ES-I3 (cell line): ENCODE results near the gene TGFBR1.

Experiments used
- H3K36me3 ChIP-seq: 2 replicates; pipeline ENCODE4 v1.6.1; 2013; ENCODE audit warnings: mild to moderate bottlenecking, low read length, control low read depth, moderate library complexity; ENCODE audit not compliant: insufficient read depth
- H3K4me1 ChIP-seq: 2 replicates; pipeline ENCODE4 v1.6.1; 2013; ENCODE audit warnings: mild to moderate bottlenecking, control low read depth, low read length; ENCODE audit not compliant: insufficient read depth
- H3K9ac ChIP-seq: 2 replicates; pipeline ENCODE4 v1.6.1; 2013; ENCODE audit warnings: low read depth, mild to moderate bottlenecking, low read length, moderate library complexity
- H3K9me3 ChIP-seq: 2 replicates; pipeline ENCODE4 v1.6.1; 2013; ENCODE audit warnings: mild to moderate bottlenecking, low read length, moderate library complexity; ENCODE audit not compliant: control insufficient read depth, insufficient read depth

The TGFBR1 gene

DNA sequence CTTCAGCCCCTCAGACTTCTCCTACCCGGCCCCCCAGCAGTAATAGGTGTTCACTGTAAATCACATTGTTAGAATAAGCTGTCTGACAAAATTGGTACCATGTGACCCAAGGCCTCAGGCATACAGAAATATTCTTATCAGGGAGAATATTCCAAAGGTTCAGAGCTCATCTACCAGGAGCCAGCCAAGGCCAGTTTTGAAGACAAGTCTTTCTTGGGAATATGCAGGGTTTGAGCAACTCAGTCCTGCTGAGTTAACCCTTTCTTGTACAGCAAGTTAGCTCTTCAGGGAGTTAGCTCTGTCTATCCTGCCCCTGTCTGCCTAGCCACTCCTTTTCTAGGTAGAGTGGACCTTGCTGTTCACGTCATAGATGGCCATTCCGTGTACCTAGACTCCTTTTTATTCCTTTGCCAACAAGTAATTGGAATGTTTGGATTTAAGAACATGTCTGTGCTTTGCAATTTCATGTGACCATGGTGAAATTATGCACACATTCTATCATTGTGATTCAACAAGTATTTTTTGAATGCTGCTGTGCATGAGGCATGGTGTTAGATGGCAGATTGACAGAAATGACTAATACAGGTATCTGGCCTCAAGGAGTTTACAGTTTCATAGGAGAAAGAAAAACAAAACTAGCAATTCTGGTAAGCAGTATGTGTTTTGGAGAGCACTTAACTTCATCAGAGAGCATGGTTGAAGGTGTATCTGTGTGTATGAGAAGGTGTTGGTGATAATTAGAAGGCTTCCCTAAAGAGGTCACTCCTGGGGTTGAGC is 22.6 kb downstream of the TGFBR1 start:
- peaks cover 2% of the 10 kb centered on the region; the same call in 1 of the 2 replicates for H3K36me3 ChIP-seq
- no peak overlapping the region for H3K9ac ChIP-seq
- H3K4me1 ChIP-seq = no peaks in the 10 kb centered on the region
- peaks cover 11% of the 10 kb centered on the region; the same call in 1 of the 2 replicates for H3K9me3 ChIP-seq

DNA sequence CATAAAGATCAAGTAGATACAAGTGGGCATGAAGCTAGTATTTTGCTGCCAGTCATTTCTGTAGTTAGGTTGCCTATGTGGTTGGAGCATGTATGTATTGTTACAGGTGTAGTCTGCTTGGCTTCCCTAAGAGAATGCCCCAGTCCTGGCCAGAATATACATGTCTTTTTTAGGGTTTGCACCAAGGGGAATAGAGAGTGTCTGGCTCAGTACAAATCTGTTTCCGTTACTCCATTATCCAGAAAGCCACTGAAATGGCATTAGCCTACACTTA is 23.2 kb downstream of the TGFBR1 start:
- peaks cover 11% of the 10 kb centered on the region; the same call in 1 of the 2 replicates for H3K9me3 ChIP-seq
- no peaks in the 10 kb centered on the region for H3K4me1 ChIP-seq
- H3K9ac ChIP-seq = no peak overlapping the region
- H3K36me3 ChIP-seq = peaks cover 2% of the 10 kb centered on the region; the same call in 1 of the 2 replicates

DNA sequence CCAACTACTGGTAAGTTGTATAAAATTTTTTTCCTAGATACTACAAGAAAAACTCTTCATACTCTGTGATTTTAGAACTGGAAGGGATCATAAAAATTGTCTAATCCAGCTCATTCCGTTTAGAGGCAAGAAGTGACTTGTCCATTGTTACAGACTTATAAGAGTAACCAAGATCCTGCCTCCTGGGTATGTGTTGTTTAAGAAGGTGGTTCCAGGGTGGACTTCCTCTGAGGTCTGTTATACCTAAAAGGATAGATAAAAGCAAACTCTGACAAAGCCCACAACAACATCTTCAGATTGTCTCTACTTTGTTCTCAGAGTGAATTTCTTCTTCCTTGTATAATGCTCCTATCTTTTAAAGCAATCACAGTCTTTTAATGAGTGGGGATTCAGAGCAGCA is 24.2 kb downstream of the TGFBR1 start:
- H3K9me3 ChIP-seq = peaks cover 11% of the 10 kb centered on the region; the same call in 1 of the 2 replicates
- no peak overlapping the region for H3K9ac ChIP-seq
- peaks cover 2% of the 10 kb centered on the region; the same call in 1 of the 2 replicates for H3K36me3 ChIP-seq
- H3K4me1 ChIP-seq = no peaks in the 10 kb centered on the region

DNA sequence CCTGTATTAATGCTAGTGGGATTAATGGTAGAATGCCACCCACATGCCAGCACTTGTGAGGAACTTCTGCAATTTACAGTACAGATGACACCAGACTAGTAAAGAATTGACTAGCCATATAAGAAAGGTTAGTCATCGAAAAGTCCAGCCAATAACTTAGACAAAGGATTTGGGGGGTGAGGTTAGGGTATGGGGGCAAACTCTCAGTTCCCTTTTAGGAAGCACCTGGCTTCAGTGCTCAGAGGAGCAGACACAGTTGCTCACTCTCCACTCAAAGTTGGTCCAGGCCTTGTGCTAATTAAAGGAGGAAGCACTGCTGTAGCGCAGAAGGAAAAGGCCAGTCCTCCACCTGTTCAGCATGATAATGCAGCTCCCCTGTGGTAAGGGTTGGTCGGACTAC is 25.2 kb downstream of the TGFBR1 start:
- H3K9me3 ChIP-seq = peaks cover 11% of the 10 kb centered on the region; the same call in 1 of the 2 replicates
- H3K4me1 ChIP-seq = no peaks in the 10 kb centered on the region
- no peak overlapping the region for H3K9ac ChIP-seq
- peaks cover 2% of the 10 kb centered on the region; the same call in 1 of the 2 replicates for H3K36me3 ChIP-seq

DNA sequence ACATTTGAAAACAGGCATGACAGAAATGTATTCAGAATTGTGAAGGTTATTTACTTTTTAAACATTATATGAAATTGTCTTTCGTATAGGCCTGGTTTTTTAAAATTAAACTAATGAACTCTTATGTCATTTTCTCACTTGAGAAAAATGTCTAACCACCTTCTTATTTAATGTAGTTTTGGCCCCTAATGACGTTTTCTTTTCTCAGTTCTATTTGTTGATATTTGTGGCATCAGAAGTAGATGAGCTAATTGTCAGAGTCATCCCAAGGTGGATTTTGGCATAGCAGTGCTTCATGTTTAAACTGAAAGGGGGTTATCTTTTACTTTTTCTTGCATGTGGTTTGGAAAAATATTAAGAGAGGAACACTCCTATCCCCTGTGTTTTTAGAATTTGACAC is 28.2 kb downstream of the TGFBR1 start:
- no peaks in the 10 kb centered on the region for H3K9me3 ChIP-seq
- no peaks in the 10 kb centered on the region for H3K36me3 ChIP-seq
- H3K4me1 ChIP-seq = no peaks in the 10 kb centered on the region
- H3K9ac ChIP-seq = no peak overlapping the region

DNA sequence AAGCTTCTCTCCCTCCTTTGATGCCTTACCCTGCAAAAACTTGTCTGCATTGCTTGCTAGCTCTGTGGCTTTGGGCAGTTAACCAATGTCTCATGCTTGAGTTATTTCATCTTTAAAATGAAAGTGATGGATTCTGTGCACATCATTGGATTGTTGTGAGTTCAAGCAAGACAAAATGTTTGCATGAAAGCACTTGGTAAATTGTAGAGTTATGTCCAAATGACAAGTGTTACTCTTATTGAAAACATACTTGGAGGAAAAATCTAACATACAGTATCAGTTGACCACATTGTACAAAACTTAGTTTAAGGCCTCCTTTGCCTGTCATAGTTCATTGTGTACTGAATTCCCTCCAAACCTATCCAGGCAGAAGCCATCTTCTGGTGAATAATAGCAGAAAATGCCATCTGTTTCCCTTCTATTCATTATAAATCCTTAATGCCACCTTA is 30.0 kb downstream of the TGFBR1 start:
- H3K9me3 ChIP-seq = no peaks in the 10 kb centered on the region; the same call in 1 of the 2 replicates
- H3K9ac ChIP-seq = no peak overlapping the region
- H3K4me1 ChIP-seq = no peaks in the 10 kb centered on the region
- H3K36me3 ChIP-seq = no peaks in the 10 kb centered on the region; the same call in 1 of the 2 replicates

DNA sequence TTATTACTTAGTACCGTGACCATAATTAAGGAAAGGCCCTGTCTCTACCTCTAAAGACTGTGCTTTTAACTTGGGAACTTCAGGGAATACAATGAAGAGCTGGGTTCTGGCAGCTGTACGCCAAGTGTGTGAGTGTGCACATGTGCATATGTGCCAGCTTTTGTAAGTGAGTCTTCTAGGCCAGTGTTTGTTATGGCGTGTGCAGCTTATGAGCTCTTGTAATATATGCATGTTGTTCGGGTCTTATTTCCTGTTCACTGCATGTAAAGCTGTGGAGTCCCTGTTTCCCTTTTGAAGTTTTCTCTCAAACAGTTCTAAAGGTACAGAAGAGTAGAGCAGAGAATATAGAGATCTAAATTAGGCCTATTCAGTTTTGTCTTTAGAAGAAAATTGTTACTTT is 30.5 kb downstream of the TGFBR1 start:
- H3K9ac ChIP-seq = no peak overlapping the region
- H3K4me1 ChIP-seq = no peaks in the 10 kb centered on the region
- no peaks in the 10 kb centered on the region; the same call in 1 of the 2 replicates for H3K36me3 ChIP-seq
- H3K9me3 ChIP-seq = no peaks in the 10 kb centered on the region; the same call in 1 of the 2 replicates

DNA sequence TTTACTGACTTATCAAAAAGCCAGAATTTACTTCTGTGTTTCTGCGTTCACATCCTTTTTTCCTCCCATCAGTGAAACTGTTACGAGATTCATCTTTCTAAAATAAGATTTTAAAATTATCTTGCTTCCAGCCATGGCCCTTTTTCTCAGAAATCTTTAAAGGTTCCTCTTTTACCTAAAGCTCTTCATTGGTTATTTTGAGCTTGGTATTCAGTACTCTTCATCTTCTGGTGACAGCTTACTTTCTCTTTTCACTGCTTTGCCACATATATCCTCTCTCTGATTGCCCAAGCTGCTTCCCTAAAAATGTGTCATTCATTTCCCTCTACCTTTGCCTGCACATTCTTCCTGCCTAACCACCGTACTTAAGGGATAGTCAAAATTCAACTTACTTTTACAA is 32.3 kb downstream of the TGFBR1 start:
- H3K4me1 ChIP-seq = no peaks in the 10 kb centered on the region
- H3K9me3 ChIP-seq = no peaks in the 10 kb centered on the region; the same call in 1 of the 2 replicates

DNA sequence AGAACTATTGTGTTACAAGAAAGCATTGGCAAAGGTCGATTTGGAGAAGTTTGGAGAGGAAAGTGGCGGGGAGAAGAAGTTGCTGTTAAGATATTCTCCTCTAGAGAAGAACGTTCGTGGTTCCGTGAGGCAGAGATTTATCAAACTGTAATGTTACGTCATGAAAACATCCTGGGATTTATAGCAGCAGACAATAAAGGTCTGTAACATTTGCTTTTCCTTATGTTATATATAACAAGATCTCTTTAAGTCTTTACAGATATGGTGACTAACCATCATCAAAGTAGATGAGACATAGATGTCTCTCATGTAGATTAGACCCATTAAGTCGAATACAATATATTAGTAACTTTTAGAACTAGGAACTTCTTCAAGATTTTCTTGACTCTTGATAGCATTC is 33.0 kb downstream of the TGFBR1 start:
- H3K4me1 ChIP-seq = no peaks in the 10 kb centered on the region
- no peaks in the 10 kb centered on the region; the same call in none of the 2 replicates for H3K36me3 ChIP-seq
- H3K9me3 ChIP-seq = no peaks in the 10 kb centered on the region; the same call in 1 of the 2 replicates

More for the DNA sequence above, 32.3 kb downstream of the TGFBR1 start:
- H3K9ac ChIP-seq = no peak overlapping the region
- no peaks in the 10 kb centered on the region; the same call in none of the 2 replicates for H3K36me3 ChIP-seq

DNA sequence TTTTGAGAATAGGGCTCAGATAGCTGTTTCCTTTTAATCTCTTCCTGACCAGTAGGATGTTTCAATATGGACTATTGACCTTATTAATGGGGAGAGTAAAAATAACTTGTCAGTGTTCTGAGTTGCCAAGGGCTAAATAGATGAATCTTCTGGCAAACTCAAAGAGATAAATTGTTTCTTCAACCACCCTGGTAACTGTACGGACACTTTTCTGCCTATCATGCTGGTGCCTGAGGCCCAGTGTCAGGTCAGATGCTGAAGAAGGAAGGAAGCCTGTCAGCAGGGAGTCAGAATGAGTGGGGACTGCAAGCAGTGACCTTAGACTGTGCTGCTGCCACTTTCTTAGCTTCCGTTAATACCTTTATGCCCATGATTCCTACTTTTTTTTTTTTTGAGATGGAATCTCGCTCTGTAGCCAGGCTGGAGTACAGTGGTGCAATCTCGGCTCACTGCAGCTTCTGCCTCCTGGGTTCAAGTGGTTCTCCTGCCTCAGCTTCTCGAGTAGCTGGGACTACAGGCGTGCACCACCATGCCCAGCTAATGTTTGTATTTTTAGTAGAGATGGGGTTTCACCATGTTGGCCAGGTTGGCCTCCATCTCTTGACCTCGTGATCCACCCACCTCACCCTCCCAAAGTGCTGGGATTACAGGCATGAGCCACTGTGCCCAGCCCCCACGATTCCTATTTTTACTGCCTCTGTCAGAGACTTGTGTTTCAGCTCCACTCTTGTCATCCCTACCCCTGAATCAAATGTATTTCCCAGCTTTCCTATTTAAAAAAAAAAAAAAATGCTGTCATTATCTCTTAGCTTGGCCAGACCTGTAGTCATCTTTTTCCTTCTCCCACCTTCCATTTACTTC is 33.7 kb downstream of the TGFBR1 start:
- no peaks in the 10 kb centered on the region; the same call in none of the 2 replicates for H3K36me3 ChIP-seq
- no peaks in the 10 kb centered on the region for H3K4me1 ChIP-seq
- H3K9me3 ChIP-seq = no peaks in the 10 kb centered on the region; the same call in 1 of the 2 replicates
- H3K9ac ChIP-seq = no peak overlapping the region

More for the DNA sequence above, 33.0 kb downstream of the TGFBR1 start:
- no peak overlapping the region for H3K9ac ChIP-seq

DNA sequence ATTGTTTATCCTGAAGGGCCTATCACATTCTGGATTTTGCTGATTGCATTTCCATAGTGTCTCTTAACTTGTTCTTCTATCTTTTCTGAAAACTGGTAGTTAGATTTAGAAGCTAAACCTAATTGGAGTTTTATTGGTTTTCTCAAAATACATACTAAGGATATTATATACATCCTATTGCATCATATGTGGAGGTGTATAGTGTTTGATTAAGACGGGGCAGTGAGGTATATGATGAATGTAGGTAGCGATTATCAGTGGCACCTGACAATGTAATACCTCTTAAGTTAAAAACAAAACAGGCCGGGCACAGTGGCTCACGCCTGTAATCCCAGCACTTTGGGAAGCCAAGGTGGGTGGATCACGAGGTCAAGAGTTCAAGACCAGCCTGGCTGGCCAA is 35.0 kb downstream of the TGFBR1 start:
- no peaks in the 10 kb centered on the region; the same call in 1 of the 2 replicates for H3K9me3 ChIP-seq
- H3K4me1 ChIP-seq = no peaks in the 10 kb centered on the region
- no peak overlapping the region for H3K9ac ChIP-seq
- H3K36me3 ChIP-seq = no peaks in the 10 kb centered on the region; the same call in none of the 2 replicates

DNA sequence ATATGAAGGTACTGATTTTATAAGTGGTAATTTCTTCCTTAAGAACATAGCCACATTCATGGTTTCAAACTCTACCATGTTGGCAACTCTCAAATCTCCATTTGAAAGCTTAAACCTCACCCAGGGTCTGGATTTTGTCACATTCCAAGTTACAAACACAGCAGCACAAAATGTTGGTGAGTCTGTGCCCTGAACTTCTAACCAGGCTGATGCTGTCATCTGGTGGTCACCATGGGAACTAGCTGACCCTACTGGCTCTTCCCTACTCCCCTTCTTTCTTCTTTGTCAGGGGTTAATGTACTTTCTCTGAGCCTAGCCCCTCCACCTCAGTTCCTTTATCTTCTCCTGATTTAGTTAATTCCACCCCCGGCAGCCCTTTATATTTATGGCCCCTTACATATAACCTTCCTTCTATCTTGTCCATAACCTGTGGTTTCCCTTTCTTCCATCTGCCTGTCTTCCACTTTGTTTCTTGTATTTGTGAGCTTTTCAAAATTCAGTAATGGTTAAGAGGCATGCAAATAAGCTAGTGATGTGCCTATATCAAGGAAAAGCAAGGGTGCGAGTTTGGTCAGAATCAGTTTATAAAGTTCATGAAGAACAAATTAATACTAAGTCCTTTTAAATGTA is 35.9 kb downstream of the TGFBR1 start:
- no peaks in the 10 kb centered on the region for H3K4me1 ChIP-seq
- H3K9ac ChIP-seq = no peak overlapping the region
- no peaks in the 10 kb centered on the region; the same call in 1 of the 2 replicates for H3K9me3 ChIP-seq
- H3K36me3 ChIP-seq = peaks cover 6% of the 10 kb centered on the region

DNA sequence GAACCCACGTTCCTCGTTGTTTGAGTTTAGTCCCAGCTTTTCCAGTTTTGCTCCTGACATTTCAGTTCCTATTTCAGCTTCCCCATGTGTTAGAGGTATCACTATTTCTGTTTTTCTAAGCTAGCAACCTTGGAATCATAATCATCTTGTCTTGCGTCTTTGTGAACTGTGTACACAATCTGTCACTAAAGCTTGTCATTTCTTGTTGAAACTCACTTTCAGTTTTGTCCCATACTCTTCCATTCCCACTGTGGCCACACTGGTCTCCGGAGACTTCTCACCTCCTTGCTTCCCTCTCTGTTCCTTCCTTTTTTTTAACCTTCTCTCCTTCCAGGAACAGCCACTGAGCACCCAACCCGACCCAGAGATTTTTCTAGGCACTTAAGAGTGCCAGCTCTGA is 36.9 kb downstream of the TGFBR1 start:
- no peaks in the 10 kb centered on the region; the same call in 1 of the 2 replicates for H3K9me3 ChIP-seq

DNA sequence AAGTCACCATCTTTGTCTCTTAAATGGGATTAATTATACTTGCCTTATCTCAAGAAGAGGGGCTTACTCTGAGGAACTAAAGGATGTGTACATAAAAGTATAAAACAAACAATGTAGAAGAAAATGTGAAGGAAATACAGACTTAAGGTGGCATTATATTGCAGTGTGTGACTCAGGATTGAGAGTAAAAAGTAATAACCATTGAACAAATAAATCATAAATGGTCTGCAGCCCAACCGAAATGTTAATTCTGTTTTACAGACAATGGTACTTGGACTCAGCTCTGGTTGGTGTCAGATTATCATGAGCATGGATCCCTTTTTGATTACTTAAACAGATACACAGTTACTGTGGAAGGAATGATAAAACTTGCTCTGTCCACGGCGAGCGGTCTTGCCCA is 37.4 kb downstream of the TGFBR1 start:
- Histone ChIP-seq H3K9me3 (no peaks in the 10 kb centered on the region; the same call in 1 of the 2 replicates), H3K9ac (no peak overlapping the region), H3K4me1 (no peaks in the 10 kb centered on the region), H3K36me3 (peaks cover 8% of the 10 kb centered on the region)

More for the DNA sequence above, 36.9 kb downstream of the TGFBR1 start:
- Histone ChIP-seq H3K36me3 (peaks cover 8% of the 10 kb centered on the region), H3K9ac (no peak overlapping the region), H3K4me1 (no peaks in the 10 kb centered on the region)
